GM19467 (cell line): Measurements from ENCODE around the gene GTF2F1.
"Not testable (repeated sequence)": the region's sequence is repeated elsewhere in the genome, so short reads cannot be mapped to it uniquely, and the experiment has no call there.

ENCODE experiments used
- ATAC-seq: cut with Tn5 transposase; IDR thresholded peaks from one replicate; pipeline ENCODE4 v1.9.1; 2021; ENCODE audit warnings: mild to moderate bottlenecking, moderate library complexity; ENCODE audit not compliant: unreplicated experiment

GTF2F1 gene

DNA sequence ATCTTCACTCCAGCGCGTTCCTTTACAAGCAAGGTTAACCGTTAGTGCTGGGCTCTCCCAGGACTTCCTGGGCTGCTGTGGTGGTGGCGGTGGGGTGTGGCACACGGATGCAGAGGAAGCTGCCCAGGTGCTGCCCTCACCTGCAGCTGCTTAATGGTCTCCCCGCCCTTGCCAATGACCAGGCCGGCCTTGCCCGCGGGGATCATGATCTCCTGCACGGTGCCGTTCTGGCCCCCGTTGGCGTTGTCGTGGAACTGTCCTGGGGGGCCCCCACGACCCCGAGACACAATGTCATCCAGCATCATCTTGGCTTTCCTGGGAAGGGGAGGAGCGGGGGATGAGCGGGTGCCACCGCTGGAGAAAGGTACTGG is 25.6 kb upstream of the GTF2F1 start:
- no peak for ATAC-seq

DNA sequence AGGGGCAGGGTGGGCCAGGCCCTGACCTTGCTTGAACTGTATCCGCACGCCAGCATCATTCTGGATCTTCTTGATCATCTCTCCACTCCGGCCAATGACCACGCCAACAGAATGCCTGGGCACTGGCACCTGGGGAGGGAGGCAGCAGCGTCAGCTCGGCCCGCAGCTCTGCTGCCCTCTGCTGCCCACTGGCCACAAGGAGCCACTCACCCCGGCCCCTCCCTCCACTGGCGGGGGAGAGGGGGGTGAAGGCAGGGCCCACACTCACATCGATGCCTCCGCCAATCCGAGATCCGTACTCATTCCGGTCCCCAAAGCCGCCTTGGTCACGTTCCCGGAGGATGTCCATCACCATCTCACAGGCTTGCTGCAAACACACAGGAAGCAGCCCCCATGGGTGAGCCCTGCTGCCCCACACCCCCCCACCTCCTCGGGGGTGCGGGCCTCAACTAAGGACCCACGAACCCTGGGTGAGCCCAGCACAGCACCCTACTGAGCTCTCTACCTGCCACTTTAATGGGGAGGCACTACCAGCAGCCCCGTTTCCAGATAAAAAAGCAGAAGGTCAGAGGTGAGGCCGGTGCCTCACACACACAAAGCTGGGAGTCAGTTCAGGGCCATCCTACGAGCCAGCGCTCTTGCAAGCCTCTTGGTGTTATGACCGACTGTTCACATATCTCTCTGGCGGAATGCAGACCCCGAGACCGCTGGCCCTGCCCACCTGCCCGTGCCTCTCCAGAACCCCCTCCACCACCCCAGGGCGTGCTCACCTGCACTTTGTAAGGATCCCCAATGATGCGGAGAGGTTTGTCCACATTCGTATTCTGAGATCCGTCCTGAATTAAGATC is 25.0 kb upstream of the GTF2F1 start:
- ATAC-seq, result no peak

DNA sequence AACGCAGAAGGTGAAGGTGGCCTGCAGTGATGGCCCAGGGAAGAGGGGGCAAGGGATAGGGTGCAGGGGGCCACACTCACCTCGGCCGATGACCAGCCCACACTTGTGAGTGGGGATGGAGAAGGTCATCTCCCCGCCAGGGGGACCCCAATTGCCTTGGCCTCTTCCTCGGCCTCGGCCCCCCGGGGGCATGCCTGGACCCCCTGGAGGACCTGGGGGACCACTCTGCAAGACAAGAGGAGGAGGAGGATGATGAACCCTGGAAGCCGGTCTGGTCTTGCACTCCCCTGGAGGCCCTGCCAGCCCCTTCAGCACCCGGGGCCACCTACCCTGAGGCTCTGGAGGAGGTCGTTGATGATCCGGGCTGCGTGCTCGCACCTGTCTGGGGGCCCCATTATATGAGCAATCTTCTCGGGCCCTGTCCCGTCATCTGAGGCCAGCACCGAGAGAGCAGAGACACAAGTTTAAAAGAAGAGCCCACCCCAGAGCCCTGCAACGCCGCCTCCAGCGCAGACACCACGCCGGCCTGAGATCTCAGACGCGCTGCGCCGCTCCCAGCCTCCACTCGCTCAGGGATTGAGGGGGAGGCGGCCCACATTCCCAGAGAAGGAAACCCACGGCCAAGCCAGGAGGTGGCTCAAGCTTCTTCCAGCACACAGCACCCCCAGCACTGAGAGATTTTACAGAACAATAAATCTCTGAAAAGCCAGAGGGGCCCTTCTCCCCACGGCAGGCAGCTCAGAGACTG is 23.9 kb upstream of the GTF2F1 start:
- no peak for ATAC-seq

DNA sequence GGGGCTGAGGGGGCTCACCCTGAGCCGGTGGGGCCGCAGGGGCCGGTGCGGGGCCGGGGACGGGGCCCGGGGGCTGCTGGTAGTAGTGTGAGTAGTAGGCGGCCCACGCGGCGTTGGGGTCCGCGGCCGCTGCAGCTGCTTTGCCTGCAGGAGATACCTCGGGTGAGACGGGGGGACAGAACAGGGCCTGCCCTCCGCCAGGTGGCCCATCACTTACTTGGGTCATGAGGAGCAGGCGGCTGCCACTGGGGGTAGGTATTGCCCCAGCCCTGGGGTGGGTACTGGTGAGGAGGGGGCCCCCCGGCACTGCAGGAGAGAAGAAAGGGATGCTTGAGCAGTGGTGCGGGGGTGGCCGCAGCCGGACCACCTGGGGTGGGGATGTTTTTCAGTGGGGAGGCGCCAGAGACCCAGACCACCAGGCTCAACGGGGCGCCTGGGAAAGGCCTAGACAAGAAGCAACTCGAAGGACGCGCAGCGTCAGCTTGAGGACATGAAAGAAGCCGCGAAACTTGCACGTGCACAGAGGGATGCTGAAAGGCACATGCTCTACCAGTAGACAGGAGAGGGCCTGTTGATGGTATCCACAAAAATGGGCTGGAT is 22.7 kb upstream of the GTF2F1 start:
- no peak for ATAC-seq

DNA sequence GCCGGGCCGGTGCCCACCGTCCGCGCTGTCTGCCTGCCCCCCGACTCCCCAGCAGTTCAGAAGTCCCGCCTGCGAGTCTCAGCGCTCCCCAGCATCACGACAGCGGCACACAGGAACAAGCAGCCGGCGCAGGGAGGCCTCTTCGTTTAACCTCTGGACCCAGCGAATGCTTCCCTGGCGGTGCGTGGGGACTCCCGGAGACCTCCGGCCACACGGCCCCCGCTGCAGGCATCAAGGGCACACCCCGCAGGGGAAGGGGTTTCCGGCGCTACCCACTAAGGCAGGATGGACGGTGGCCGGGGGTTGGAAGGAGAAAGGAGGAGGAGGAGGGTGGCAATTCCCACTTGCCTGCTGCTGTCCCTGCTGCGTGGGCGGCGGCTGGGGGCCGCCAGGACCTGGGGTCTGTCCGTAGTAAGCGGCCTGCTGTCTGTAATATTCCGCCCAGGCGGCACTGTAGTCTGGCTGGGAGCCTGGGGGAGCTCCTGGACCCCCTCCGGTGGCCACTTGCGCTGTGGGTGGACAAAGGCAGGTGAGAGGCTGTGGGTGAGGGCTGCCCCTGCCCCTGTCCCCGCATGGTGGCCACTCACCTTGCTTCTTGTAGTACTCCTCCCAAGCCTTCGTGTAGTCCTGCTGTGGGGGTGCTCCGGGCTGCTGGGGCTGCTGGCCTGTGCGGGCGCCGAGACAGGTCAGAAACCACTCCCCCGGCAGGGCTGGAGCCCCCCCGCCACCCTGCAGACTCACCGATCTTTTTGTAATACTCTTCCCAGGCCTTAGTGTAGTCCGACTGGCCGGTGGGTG is 22.0 kb upstream of the GTF2F1 start:
- ATAC-seq, result no peak

DNA sequence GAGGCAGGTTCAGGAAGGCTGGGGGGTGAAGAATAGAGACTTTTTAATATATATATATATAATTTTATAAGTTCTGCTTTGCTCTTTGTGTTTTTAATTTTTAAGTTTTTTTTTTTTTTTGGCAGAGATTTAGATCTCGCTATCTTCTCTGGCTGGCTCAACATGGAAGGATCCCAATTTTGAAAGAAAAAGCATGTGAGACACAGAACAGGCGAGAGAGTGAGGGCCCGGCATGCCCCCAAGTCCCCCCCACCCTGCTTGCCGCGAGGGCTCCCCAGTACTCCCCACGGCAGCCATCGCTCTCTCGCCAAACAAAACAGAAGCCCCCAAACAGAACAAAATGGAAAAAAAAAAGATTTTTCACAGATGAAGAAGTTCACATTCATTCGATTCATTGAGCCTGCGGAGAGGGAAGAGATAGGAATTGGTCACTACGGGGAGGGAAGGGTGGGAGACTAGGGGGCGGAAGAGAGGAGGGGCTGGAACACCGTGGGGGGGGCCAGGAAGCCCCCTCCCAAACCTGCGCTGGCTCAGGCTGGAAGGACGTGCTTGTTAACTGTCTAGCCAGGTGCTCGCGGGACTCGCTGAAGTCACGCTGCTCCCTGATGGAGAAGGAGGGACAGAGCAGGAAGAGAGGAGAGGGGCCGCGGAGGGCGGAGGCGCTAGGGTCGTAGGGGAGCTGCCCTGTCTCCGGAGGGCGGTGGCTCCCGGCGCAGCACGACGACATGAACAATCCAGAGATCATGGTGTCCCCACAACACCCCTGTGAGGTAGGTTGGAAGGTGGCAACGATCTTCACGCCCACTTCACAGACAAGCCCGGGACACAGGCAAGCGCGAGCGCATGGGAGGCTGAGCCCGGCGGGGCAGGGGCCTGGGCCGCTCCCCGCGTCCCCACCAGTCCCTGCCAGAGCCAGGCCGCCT is 21.0 kb upstream of the GTF2F1 start:
- ATAC-seq, result no peak

DNA sequence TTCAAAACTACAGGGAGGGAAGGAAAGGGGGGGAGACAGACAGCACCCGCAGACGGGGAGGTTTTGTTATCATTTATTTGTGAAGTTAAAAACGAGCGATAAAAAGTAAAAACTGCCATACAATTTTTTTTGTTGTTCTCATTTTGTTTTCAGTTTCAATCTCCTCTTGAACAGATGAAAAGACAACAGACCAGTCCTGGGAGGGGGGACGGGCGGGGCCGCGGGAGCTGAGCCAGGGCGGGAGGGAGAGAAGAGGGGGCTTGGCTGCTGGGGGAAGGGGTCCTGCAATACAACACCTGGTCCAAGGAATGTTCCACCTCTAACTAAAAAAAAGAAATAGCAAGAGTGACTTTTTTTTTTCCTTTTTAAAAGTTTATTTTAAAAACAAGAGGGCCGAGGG is 20.3 kb upstream of the GTF2F1 start:
- no peak for ATAC-seq

DNA sequence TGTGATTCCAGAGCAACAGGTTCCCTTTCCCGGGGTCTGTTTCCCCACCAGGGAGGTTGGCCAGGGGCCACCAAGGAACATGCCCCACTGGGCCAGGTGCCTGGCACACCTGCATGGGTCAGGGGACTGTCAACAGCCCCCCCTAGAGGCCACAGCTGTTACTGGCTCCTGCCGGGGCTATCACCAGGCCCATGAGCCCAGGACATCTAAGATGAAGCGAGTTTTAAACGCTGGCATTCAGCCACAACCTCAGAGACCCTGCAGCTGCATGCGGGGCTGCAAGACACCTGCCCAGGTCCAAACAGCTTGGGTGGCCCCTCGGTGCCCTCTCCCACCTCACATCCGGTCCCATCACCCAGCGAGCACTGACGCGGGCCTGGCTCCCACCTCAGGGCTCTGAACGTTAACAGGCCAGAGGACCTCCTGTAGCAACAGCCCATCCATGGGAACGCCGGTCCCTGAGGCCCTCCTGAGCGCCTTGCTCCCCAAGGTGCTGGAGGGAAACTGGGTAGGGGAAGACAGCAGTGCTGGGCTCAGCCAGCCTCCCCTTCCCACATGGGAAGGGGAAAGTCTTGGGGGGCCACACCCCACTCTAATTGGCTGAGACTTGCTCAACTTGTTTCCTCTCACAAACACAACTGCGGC is 19.6 kb upstream of the GTF2F1 start:
- ATAC-seq, result no peak

DNA sequence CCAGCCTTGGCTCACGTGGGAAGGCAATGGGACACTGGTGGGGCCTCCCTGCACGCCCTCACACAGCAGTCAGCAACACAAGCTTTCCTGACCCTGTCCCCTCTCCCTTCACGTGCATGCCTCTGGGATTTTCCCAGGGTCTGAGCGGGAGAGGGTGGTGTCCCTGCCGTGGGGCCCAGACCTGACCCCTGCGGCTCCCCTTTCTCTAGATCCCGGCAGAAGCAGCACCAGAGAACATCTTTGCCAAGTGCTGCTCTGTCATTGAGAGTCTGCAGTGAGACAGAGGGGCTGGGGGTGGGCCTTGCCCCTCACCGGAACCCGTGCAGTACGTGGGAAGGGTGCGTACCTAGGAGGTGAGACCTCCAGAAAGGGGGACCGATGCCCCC is 19.1 kb upstream of the GTF2F1 start:
- ATAC-seq, result no peak

DNA sequence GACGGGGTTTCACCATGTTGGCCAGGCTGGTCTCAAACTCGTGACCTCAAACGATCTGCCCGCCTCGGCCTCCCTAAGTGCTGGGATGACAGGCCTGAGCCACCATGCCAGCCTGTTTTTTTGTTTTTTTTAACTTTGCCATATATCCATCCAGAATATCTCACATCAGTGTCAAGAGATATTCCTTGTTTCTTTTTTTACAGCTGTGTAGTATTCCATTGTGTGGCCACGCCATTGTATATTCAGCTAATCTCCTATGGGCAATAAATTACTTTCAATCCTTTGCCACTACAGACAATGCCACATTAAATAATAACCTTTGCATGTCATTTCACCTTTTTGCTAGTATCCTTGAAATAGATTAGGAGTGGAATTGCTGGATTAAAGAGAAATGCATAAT is 16.4 kb upstream of the GTF2F1 start:
- no peak for ATAC-seq

DNA sequence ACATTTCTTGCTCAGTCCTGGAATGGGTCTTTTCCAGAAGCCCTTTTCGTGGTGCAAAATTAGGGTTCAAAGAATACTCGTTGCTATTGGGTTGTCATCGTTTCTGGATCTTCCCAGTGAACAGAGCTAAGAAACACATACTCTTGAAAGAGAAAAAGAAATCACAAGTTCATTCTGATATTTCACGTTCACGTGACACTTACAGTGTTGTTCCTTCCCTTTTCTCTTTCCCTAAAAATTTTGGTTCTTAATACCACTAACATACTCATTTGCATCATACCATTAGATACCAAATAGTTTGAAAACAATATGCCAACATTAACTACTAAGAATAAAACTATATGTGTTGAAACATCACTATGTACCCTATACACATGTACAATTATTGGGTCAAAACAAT is 13.4 kb upstream of the GTF2F1 start:
- ATAC-seq, result no peak

DNA sequence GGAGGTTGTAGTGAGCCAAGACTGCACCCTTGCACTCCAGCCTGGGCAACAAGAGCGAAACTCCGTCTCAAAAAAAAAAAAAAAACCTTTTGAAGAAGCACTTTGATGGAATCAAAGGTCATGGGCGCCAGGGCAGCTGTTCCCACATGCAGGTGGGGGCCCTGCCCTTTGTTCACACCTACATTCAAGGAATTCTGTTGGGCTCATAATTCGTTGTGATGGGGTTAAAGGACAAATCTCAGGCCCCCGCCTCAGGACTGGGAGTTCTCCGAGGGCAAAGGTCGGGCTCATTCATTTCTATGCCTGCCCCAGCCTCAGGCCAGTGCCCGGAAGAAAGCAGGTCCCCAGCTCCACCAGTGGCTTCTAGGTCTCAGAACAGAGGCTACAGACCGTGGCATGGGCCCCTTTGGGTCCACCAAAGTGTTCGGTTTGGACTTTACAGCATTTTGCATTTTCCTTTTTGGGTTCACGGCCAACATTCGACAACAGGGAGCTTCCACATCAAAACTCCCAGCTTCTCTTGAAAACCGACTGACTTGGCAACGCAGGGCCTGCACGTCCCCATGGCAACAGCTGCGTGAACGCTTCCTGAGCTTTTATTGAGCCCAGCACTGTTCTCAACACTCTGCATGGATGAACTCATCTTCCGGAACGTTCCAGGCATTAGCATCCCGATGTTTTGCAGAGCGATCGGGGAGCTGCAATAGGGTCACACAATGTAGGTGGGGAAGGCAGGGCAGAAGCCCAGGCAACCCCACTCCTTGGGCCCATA is 10.1 kb upstream of the GTF2F1 start:
- no peak for ATAC-seq

DNA sequence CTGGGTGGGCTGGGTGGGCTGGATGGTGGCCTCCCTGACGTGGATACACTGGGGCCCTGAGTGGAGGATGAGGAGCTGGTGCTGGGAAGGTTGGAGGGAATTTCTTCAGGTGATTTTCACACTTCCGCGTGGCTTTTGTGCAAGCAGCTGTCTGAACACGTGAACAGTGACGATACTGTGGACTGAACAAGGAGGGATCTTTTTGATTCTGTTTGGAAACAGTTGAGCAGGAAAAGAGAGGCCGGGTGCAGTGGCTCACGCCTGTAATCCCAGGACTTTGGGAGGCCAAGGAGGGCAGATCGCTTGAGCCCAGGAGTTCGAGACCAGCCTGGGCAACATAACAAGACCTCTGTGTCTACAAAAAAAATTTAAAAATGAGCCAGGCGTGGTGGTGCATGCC is 9.1 kb upstream of the GTF2F1 start:
- ATAC-seq, result no peak

DNA sequence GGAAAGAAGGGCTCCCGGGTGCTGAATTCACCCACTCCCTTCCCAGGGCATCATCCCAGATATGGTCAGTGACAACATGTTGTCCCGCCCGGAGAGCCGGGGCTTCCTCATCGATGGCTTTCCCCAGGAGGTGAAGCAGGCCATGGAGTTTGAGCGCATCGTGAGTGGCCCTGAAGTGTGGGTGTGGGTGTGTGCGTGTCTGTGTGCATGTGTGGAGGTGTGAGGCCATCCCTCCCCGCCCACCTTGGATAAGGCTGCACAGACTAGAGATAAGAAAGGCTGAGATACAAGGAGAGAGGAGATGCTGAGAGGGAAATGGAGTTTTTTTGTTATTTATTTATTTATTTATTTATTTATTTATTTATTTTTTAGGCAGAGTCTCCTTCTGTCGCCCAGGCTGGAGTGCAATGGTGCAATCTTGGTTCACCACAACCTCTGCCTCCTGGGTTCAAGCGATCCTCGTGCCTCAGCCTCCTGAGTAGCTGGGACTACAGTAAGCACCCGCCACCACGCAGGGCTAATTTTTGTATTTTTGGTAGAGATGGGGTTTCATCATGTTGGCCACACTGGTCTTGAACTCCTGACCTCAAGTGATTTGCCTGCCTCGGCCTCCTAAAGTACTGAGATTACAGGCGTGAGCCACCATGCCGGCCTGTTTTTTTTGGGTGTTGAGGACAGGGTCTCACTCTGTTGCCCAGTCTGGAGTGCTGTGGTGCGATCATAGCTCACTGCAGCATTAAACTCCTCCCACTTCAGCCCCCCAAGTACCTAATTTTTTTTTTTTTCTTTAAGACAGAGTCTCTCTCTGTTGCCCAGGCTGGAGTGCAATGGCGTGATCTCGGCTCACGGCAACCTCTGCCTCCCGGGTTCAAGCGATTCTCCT is 7.3 kb upstream of the GTF2F1 start:
- ATAC-seq, result not testable (repeated sequence)

DNA sequence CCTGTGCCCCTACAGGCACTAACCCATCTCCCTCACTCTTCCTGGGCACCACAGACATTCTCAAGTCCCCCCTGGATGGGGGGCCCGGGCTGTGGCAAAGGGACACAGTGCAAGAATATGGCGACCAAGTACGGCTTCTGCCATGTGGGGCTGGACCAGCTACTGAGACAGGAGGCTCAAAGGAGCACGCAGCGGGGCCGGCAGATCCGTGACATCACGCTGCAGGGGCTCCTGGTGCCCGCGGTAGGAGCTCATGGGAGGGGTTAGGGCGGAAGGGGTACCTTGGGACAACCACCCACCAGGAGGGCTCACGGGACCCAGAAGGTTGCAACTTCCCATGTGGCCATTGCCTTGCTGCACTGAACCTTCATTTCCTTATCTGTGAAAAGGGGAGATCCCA is 3.3 kb upstream of the GTF2F1 start:
- no peak for ATAC-seq

DNA sequence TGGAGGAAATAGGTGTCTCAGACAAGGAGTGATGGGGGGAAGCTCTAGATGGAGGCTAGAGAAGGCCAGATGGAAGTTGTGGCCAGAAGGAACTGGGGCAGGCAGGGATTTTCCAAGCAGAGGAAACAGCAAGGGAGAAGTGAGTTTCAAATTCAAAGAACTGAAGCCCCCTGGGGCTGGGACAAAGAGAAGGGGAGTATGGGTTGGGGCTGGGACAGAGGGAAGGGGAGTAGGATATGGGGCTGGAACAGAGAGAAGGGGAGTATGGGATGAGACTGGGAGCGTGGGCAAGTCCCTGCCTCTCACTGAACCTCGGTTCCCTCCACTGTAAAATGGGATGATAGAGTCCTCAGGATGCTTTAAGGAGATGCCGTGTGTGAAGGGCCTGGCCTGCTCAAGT is 1.9 kb upstream of the GTF2F1 start:
- no peak for ATAC-seq

DNA sequence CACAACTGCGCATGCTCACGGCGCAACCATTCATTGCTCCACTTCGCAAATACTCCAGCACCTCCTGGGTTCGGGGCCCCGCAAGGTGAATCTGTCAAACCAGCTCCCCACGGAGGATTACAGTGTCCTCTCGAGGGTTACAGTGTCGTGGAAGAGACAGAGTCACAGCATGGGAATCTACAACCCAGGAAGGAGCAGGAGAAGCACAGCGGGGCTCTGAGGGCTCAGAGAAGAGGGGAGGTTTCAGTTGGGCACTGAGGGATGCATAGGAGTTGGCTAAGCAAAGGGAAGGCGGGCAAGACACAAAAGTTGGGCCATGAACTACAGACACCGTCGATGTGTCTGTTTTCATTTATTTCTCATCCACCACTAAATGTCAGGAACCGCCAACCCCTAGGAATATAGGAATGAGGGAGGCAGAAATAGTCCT is 1.0 kb upstream of the GTF2F1 start:
- ATAC-seq, result no peak
